HG03565 (cell line): ENCODE measurements around the gene BCCIP.

Source experiments
- ATAC-seq: cut with Tn5 transposase; IDR thresholded peaks from one replicate; pipeline ENCODE4 v1.9.1; 2021; ENCODE audit warnings: mild to moderate bottlenecking, moderate library complexity; ENCODE audit not compliant: unreplicated experiment

BCCIP gene

DNA sequence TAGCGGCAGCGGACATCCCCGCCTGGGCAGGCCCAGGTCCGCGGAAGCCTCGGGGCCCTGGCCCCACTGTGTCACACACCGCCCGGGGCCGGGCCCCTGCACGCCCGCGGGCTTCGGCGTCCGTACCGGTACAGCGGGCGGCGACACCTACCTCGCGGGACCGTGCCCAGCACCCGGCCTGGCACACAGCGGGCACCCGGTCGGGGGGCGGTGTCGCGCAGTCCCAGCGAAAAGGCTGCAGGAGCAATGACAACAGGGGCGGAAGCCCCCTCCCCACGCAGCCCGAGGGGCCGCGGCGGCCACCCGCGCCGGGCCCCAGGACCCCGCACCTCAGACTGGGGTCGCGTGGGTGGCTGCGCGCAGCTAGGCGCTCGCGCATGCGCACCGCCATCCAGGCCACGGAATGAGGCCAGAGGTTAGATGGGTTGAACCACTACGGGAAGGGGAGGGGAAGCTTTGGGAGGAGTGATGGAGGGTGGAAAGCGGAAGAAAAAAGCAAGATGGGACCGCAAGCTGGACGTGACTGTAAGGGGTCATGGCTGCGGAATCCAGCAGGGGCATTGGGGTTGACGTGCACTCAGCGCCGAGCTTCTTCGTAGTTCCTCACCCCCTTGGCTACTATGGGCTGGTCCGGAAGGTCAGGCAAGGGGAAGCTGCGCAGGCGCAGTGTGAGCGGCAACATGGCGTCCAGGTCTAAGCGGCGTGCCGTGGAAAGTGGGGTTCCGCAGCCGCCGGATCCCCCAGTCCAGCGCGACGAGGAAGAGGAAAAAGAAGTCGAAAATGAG lies at the start of gene BCCIP, which contains the start of gene UROS:
Gene BCCIP, plus strand, starts transcription at position 669 of the 785 bp plus-strand sequence. Its CDS starts 12 bp downstream, at position 681.
Gene UROS, minus strand, starts transcription at position 381 of the 785 bp plus-strand sequence. CDS start 6,759 bp downstream, outside the sequence.
- ATAC-seq: peak; percentile 61

GRCh38 chr10:125773687-125774543 lies 49.4 kb upstream of the BCCIP start:
- no peak for ATAC-seq

GRCh38 chr10:125774581-125775191 lies 48.7 kb upstream of the BCCIP start:
- no peak for ATAC-seq

DNA sequence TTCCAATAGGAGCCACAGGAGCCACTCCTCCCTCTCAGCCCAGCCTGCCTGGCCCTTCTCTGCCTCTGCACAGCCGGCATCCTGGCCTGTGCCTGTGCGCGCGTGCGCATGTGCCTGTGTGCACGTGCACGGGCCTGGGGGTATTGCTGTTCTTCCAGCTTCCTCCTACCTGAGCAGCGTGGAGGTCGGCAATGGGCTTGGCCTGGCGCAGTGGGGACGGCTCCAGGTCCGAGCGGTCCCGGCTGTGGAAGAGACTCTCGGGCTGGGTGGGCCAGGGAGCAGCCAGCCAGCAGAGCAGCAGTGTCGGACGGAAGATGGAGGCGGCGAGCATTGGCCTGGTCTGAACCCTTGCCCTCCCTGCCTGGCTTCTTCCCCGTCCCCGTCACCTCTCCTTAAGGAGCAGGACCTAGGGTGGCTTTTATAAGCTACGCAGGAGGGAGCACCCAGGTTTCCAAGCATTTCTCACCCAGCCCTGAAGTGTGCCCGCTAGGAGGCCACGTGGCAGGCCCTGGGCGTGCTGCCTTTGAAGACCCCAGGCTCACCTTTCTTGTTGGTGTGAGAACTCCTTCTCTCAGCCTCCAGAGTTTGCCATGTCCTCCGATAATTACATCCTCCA lies 47.7 kb upstream of the BCCIP start, which contains the start of gene MMP21:
Gene MMP21, minus strand, starts transcription at position 331 of the 616 bp plus-strand sequence. Its CDS starts 0 bp downstream, at position 331.
- no peak for ATAC-seq

DNA sequence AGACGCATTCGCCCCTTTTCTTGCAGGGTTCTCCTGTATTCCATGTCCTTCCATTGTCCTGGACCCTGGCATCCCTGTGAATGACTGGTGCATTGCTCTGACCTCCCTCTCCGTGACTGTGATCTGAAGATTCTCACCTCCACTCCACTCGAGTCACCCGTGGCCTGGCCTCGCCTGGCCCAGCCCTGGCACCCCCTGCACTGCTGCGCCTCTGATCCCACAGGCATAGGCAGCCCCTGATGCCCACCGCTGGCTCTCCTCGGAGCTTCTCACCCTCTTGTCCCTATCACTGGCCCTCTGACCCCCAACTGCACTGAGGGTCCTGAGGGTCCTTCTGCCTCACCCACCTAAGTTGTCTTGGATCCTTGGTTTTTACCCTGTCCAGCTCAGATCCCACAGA lies 45.5 kb upstream of the BCCIP start:
- ATAC-seq: no peak

- ATAC-seq: no peak
Observed at GRCh38 chr10:125778556-125778955, 44.8 kb upstream of the BCCIP start.

DNA sequence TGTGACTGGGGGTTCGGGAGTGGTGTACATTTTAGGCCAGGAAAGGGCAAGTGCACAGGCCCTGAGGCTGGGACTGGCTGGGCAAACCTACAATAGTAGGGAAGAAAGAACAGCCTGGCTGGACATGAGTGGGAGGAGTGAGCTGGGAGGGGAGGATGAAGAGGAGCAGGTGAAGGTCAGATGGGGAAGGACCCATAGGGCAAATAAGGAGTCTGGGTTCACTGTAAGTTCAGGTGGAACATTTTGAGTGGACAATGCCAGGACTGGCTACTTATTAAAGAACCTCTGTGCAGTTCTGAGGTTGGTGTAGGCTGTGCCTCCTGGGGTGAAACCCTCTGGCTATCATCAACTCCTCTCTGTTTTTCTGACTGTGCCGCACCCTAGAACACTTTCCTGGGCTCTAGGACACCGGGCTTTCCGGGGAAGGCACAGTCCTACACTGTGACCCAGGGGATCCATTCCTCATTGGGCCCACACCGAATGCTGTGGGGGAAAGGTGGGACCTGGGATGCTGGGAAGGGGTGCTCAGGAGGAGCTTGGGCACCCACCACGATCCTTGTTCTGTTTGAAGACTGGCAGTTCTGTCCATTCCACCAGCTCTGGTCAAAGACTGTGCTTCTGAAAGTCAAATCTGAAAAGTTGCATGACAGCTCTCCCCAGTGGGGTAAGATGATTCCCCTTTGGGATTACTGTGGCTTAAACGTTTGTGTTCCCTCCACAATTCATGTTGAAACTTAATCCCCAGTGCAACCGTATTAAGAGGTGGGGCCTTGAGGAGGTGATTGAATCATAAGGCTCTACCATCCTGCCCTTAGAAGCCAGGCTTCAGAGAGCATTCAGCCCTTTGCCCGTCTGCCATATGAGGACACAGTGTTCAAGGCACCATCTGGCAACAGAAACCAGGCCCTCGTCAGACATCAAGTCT lies 43.7 kb upstream of the BCCIP start:
- ATAC-seq: no peak

GRCh38 chr10:125781374-125781773 lies 42.0 kb upstream of the BCCIP start:
- no peak for ATAC-seq

DNA sequence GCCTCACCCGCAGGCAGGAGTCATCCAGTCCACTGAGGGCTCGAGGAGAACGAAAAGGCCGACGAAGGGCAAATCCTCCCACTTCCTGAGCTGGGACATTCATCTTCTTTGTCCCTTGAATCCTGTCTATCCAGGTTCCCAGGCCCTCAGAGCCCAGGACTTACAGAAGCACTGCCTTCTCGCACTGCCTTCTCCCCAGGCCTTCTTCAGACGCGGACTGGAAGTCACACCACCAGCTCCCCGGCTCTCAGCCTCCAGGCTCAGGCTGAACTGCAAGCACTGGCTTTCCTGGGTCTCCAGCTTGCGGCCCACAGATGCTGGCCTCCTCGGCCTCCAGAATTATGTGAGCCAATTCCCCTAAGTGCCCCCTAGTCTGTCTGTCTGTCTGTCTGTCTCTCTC lies 41.3 kb upstream of the BCCIP start:
- no peak for ATAC-seq

DNA sequence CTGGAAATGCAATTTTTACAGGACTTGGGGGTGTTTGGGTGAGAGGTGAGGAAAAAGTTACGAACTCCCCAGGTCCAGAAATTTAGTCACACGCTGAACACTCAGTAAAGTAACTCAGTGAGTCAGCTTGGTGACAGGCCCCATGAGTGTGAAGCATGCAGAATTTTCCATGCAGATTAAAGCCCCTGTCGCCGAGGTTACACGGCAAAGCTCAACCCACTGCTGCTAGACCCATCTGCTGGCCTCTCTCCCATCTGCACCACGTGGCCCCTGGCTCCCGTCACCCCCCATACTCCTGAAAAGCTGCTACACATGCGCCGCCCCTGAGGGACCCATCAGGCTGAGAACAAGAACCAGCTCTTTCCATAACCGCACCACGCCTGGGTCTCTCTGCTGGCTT lies 40.7 kb upstream of the BCCIP start:
- no peak for ATAC-seq

GRCh38 chr10:125783408-125783807 lies 39.9 kb upstream of the BCCIP start:
- ATAC-seq: no peak

DNA sequence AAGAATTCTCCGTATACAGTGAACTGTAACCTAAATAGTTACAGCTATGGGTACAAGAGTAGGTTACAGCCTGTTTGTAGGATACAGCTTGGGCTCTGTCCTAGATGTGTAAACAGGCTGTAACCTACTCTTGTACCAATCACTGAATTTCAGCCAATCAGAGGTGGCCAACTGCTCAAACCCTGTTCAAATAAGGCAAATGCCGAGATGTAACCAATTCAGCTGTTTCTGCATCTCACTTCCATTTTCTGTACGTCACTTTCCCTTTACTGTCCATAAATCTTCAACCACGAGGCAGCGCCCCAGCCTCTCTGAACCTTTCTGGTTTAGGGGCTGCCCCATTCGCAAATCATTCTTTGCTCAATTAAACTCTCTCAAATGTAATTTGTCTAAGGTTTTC lies 39.4 kb upstream of the BCCIP start:
- ATAC-seq: peak; percentile 73

GRCh38 chr10:125785791-125786190 lies 37.6 kb upstream of the BCCIP start:
- ATAC-seq: no peak

- no peak for ATAC-seq
Observed at GRCh38 chr10:125788156-125789034, 35.0 kb upstream of the BCCIP start.

DNA sequence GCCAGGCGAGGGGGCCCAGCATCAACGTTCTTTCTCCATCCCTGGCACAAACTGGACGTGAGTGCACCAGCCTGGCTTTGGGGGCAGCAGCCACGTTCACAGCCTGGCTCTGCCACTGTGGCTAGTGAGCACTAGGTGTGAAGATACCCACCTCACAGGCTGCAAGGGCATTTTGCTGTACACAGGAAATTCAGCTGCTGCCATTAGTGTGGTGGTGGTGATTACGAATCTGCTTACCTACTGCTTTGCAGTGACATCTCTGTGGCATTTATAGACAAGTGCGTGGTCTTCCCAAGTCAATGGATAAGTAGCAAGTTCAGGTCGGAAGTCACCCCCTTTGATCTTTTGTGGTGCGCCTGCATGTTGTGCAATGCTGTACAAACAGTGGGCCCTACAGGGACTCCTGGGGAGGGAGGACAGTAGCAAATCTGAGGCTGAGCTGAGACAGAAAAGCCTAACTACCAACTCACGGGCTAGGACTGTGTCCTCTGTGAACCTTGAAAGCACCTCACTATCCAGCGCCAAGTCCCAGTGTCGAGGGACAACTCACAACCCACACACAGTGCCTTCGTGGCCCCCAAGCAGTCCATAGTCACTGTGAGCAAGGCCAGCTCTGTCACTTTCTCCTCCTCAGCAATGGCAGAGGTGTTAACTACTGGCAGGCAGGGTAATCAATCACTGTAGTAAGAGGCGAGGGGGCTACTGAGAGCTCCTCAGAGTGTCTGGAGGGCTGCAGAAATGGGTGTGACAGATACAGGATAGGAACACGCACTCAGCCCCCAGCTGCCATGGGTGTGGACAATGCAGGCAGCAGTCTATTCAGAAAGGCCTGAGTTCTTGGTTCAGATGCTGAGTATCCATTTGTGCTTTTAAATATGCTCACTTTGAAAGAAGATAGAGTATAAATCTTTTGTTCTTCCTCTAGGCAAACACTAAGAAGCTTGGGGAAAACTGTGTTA lies 30.7 kb upstream of the BCCIP start:
- ATAC-seq: no peak

GRCh38 chr10:125795128-125795527 lies 28.2 kb upstream of the BCCIP start:
- ATAC-seq: no peak

GRCh38 chr10:125795637-125796190 lies 27.6 kb upstream of the BCCIP start:
- no peak for ATAC-seq
